Heart left ventricle (tissue), 16 donors: Measurements from ENCODE around the gene SND1. TPM values are rescaled to one million over a fixed set of nuclear protein-coding genes. Genes with fewer than 3 reads are reported as not detected.

Experiments used
- ATAC-seq, 4 donors: fragments of 200-7000 bp; cut with Tn5 transposase; one replicate each; pipeline ENCODE4 v1.9.1; 2020 to 2022; ENCODE audit warnings: moderate library complexity in 4 of 4, mild to moderate bottlenecking in 3 of 4, moderate number of reproducible peaks in 1 of 4
- DNase-seq, 5 donors: peaks; one replicate each; pipeline ENCODE4 v3.0.0-alpha.2; 2020
- H3K27ac ChIP-seq, 12 donors: fragments of 200-600 bp; sonication (generic) in 4 of 12; one replicate each; pipeline versions ENCODE4 v1.5.0 to v1.8.0; 2016 to 2022; ENCODE audit warnings: mild to moderate bottlenecking in 2 of 12
- H3K27me3 ChIP-seq, 9 donors: fragments of 200-600 bp; sonication (generic) in 2 of 9; one replicate each; pipeline versions ENCODE4 v1.5.1 to v1.8.0; 2016 to 2022; ENCODE audit warnings: mild to moderate bottlenecking in 3 of 9
- H3K36me3 ChIP-seq, 9 donors: fragments of 200-600 bp; sonication (generic) in 2 of 9; one replicate each; pipeline versions ENCODE4 v1.5.0 to v1.8.0; 2018 to 2022; ENCODE audit warnings: mild to moderate bottlenecking in 2 of 9
- H3K4me1 ChIP-seq, 12 donors: fragments of 200-600 bp; sonication (generic) in 4 of 12; one replicate each; pipeline versions ENCODE4 v1.5.0 to v1.8.0; 2016 to 2022; ENCODE audit warnings: mild to moderate bottlenecking in 3 of 12
- H3K4me3 ChIP-seq, 12 donors: fragments of 200-600 bp; sonication (generic) in 4 of 12; one replicate each; pipeline versions ENCODE4 v1.5.0 to v1.8.0; 2017 to 2022; ENCODE audit warnings: mild to moderate bottlenecking in 9 of 12, moderate library complexity in 4 of 12
- H3K9me3 ChIP-seq, 12 donors: fragments of 200-600 bp; sonication (generic) in 4 of 12; one replicate each; pipeline versions ENCODE4 v1.5.0 to v1.8.0; 2016 to 2022; ENCODE audit warnings: mild to moderate bottlenecking in 1 of 12
- POLR2A ChIP-seq, 2 donors: fragments of 450-650 bp; IDR thresholded peaks; one replicate each; pipeline ENCODE4 v1.6.1; 2017; ENCODE audit warnings: antibody characterized with exemption in 2 of 2, mild to moderate bottlenecking in 2 of 2, moderate library complexity in 2 of 2
- WGBS, 4 donors: extraction: QIAGEN DNeasy Blood & Tissue Kit in 2 of 4; methylation state at CpG; one replicate each; pipeline versions ENCODE4 v1.1.5 to v1.1.7; 2013 to 2018; 5-methylcytosine and 5-hydroxymethylcytosine counted together
- intact Hi-C, 10 donors: fragments of 100-400 bp; cut with DNase I; formaldehyde crosslinking; loops; one replicate each; pipeline versions ENCODE4 v1.11.1 to v1.14.2; 2022
- polyA plus RNA-seq, 2 donors: library from polyadenylated mRNA; stranded (reverse); fragments of 200-250 nt; gene quantifications; one replicate each; pipeline ENCODE4 v1.2.3, GENCODE V29; 2013
- total RNA-seq, 9 donors: library from RNA; depleted of rRNA in 2 of 9; stranded (reverse); fragments of >200 nt in 2 of 9; fragmentation: NEBNext Ultra II Directional in 3 of 9; extraction: Animal tissue kit (Norgen Biotek cat#: 25700) in 3 of 9; gene quantifications; one replicate each; pipeline versions ENCODE4 v1.1.0 to v1.2.4, GENCODE V29; 2016 to 2023
- TF ChIP-seq, protein P1 (sequence below), 12 donors: fragments of 200-600 bp; sonication (generic) in 4 of 12; IDR thresholded peaks; one replicate each; pipeline versions ENCODE4 v1.5.0 to v1.8.0; 2018 to 2022; ENCODE audit warnings: antibody characterized with exemption in 12 of 12, mild to moderate bottlenecking in 5 of 12
- donor health status: ischemic (EF 13 %, LVEDD 7.1; RV severe dilation, severe dysfunction).
- donor health status: healthy with polysubstance abuse.
- donor health status: DM: no; HTN: yes; CAD: no.
- donor health status: DM: no; HTN: no; CAD: no.
- donor health status: ischemic (EF 25% LVEDD 6.9; RV normal size, moderate dysfunction).
- donor health status: ischemic (EF 25% LVEDD 5.7; RV mildly dilated, moderate dysfunction).
- donor health status: healthy.
- donor health status: DM: yes; HTN: yes; CAD: no.
- donor health status: ischemic (EF 35%, LVEDD 5.7; RV mildly dilated, moderate dysfunction).
- donor health status: nonischemic (EF 11% LVEDD 7.7; RV severe dilation, severe dysfunction).
- donor health status: DM: yes; HTN: yes; CAD: no.
- donor health status: PGD.
- donor health status: ischemic (EF 29% LVEDD 5.4; RV normal size, mild dysfunction).
- donor health status: nonischemic (EF 23%, LVEDD 6.1; RV moderate dilation, normal function).

SND1 gene
- total and polyA plus RNA-seq, 11 donors, result 45.6 to 115 (median 76.3) TPM

DNA sequence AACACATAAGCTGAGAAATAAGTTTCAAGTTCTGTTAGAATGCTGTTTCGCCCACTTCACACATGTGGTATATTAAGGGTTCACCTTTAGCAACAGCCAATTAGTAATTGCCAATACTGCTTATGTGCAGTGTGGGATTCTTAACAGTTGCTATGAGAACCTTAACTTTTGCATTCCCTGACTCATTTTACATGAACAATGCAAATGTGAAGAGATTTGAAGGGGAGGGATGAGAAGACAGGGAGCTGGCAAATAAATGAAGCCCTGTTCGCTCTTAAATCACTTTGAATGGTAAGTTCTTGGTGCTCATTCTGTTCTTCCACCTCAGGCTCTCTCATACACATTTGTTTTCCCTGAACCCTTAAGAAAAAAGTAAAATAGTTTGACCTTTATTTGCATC, 296.9 kb downstream of the SND1 start:
- DNase-seq (no peak), ATAC-seq (no peak)
- WGBS, 4 donors, result 96 to 99% (median 97%) methylated on average over 2 of the region's 2 CpGs
- intact Hi-C loops, result no loop called here
- H3K27ac ChIP-seq, result no peak overlapping the region
- no peak for TF ChIP-seq POLR2A (IDR thresholded peaks at IDR 0.05)
- TF ChIP-seq, protein P1, sequence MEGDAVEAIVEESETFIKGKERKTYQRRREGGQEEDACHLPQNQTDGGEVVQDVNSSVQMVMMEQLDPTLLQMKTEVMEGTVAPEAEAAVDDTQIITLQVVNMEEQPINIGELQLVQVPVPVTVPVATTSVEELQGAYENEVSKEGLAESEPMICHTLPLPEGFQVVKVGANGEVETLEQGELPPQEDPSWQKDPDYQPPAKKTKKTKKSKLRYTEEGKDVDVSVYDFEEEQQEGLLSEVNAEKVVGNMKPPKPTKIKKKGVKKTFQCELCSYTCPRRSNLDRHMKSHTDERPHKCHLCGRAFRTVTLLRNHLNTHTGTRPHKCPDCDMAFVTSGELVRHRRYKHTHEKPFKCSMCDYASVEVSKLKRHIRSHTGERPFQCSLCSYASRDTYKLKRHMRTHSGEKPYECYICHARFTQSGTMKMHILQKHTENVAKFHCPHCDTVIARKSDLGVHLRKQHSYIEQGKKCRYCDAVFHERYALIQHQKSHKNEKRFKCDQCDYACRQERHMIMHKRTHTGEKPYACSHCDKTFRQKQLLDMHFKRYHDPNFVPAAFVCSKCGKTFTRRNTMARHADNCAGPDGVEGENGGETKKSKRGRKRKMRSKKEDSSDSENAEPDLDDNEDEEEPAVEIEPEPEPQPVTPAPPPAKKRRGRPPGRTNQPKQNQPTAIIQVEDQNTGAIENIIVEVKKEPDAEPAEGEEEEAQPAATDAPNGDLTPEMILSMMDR (IDR thresholded peaks at IDR 0.05), result no peak
- H3K36me3 ChIP-seq, result no peaks in the 10 kb centered on the region
- no peak overlapping the region for H3K4me3 ChIP-seq
- peaks cover 0 to 19% (median 0%) of the 10 kb centered on the region in 12 donors for H3K4me1 ChIP-seq
- no peaks in the 10 kb centered on the region for H3K9me3 ChIP-seq
- no peaks in the 10 kb centered on the region for H3K27me3 ChIP-seq

DNA sequence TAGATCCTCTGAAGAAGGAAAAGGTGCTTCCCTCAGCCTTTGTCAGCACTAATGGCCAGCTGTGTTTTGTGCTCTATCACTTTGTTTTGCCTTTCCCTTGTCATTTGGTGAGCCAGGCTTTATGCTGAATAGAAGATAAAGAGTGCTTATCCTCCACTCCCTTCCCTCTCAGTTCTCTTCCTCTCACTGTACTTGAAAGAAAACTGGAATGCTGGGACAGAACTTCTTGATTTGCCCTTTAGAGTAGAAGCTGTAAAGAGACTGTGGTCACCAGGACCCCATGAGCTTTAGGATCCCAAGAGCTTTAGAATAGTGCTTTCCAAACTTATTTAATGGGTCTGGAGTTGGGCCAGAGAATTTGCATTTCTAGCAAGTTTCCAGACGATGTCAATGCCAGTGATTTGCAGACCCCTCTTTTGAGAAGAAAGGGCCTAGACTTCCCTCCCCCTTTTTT, 297.8 kb downstream of the SND1 start:
- DNase-seq, result no peak
- no peak overlapping the region for H3K4me3 ChIP-seq
- 77 to 97% (median 83%) methylated on average over 1 of the region's 1 CpG for WGBS, 4 donors
- H3K36me3 ChIP-seq, result no peaks in the 10 kb centered on the region
- H3K27me3 ChIP-seq, result no peaks in the 10 kb centered on the region
- H3K9me3 ChIP-seq, result no peaks in the 10 kb centered on the region
- intact Hi-C loops, result no loop called here
- ATAC-seq, result no peak
- H3K27ac ChIP-seq, result no peak overlapping the region
- H3K4me1 ChIP-seq, result peaks cover 0 to 28% (median 0%) of the 10 kb centered on the region in 12 donors
- TF ChIP-seq, protein P1 (IDR thresholded peaks at IDR 0.05), result no peak
- TF ChIP-seq POLR2A (IDR thresholded peaks at IDR 0.05), result no peak

DNA sequence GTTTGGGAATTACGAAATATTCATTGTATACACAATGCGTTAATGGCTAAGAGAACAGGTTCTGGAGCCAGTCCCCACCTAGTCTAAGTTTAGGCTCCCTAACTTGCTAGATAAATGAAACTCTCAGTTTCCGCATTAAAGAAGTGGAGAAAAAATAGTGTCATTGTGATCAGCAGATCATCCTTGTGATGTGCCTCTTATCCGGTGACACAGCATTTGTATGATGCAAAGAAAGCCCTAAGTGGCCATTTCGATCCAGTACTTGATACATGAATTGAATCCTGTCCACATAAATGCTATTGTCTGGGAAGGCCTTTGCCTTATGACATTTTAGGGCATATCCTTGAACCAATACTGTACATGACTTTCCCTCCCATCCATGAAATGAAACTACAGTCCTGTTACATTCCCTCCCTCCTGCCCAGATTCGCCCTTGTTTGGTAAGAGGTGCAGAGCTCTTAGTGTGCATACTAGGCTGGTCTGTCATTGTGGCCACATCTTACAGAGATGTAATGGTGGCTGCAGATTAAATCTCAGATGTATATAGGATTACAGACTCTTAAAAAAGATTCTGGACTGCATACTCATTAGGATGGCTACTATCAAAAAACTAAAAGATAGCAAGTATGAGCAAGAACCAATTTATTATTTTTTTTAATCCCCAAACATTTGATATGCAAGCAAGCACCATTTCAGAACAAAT, 298.4 kb downstream of the SND1 start:
- intact Hi-C loops, result no loop called here
- no peak for TF ChIP-seq POLR2A (IDR thresholded peaks at IDR 0.05)
- TF ChIP-seq, protein P1 (IDR thresholded peaks at IDR 0.05), result no peak
- Histone ChIP-seq H3K27me3 (no peaks in the 10 kb centered on the region), H3K27ac (no peak overlapping the region), H3K4me1 (peaks cover 0 to 32% (median 0%) of the 10 kb centered on the region in 12 donors), H3K9me3 (no peaks in the 10 kb centered on the region), H3K36me3 (no peaks in the 10 kb centered on the region), H3K4me3 (no peak overlapping the region)
- ATAC-seq, result no peak
- 92 to 97% (median 95%) methylated on average over 6 of the region's 6 CpGs for WGBS, 4 donors
- no peak for DNase-seq

DNA sequence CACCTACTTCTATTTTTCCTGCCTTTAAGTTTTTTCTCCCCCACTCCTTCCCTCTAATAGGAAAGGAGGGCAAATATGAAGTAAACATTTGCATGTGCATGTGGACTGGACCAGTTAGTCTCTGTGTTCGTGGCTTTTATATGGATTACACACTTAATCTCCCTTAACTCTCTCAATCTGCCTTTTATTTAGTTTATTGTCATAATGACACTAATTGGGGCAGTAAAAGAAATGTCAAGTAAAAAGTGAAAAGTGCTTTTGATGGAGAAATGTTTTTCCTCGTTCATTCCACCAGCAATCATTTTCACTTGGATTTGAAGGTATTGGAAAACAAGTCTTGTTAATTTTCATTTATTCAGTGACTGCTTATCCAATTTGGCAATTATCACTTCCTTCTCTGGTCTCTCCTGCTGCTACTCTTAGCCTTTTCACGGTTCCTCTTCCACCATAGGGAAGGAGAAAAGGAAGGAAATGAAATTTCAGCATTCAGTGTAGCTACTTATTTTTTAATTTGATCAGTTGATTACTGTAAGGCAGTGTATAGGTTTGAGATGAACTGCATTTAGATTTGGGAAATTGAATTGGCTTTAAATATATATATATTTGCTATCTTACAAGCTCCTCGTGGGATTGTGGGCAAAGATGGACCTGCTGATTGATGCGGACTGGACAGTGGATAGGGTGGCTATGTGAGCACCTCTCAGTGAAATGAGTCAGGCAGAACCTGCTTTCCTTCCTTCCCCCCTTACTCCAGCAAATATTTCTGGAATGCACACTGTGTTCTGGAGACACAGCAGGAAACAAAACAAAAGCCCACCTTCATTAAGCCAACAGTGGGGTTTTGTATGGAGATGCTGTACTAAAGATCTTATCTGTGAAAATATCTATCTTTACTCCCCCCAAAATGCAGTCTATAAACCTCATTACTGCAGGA, 301.7 kb downstream of the SND1 start:
- peaks cover 0 to 4% (median 0%) of the 10 kb centered on the region in 9 donors for H3K36me3 ChIP-seq
- DNase-seq (no peak), ATAC-seq (no peak)
- TF ChIP-seq, protein P1 (IDR thresholded peaks at IDR 0.05), result no peak
- no peak for TF ChIP-seq POLR2A (IDR thresholded peaks at IDR 0.05)
- H3K9me3 ChIP-seq, result no peaks in the 10 kb centered on the region
- WGBS, 4 donors, result 81 to 85% (median 83%) methylated on average over 5 of the region's 5 CpGs
- H3K4me3 ChIP-seq, result no peak overlapping the region
- H3K27ac ChIP-seq, result no peak overlapping the region
- peaks cover 0 to 29% (median 0%) of the 10 kb centered on the region in 12 donors for H3K4me1 ChIP-seq
- intact Hi-C loops, result no loop called here
- H3K27me3 ChIP-seq, result no peaks in the 10 kb centered on the region
